GM23248 (cell line): ENCODE results near the gene MYORG. TPM values are rescaled to one million over a fixed set of nuclear protein-coding genes. Genes with fewer than 3 reads are reported as not detected.
A peak's percentile ranks its signal among the peaks of the same experiment; 100 is the strongest.

Experiments used
- DNase-seq: peaks from one replicate; pipeline ENCODE4 v3.0.0-alpha.2; 2015
- H2AFZ ChIP-seq: fragments of 200-600 bp; sonication (generic); 2 replicates; pipeline ENCODE4 v1.6.1; 2016; ENCODE audit warnings: antibody characterized with exemption
- H3F3A ChIP-seq: fragments of 200-600 bp; sonication (generic); 2 replicates; pipeline ENCODE4 v1.6.1; 2016; ENCODE audit warnings: mild to moderate bottlenecking, antibody characterized with exemption, mixed run types; ENCODE audit not compliant: insufficient read depth
- H3K27ac ChIP-seq: fragments of 200-600 bp; sonication (generic); 2 replicates; pipeline ENCODE4 v1.5.1; 2016; ENCODE audit warnings: mild to moderate bottlenecking
- H3K27me3 ChIP-seq: fragments of 200-600 bp; sonication (generic); replicated peaks from 2 replicates; pipeline ENCODE4 v1.6.1; 2016; ENCODE audit warnings: mild to moderate bottlenecking; ENCODE audit not compliant: insufficient read depth
- H3K36me3 ChIP-seq: fragments of 200-600 bp; sonication (generic); 2 replicates; pipeline ENCODE4 v1.6.1; 2016; ENCODE audit warnings: low read depth, mild to moderate bottlenecking
- H3K4me1 ChIP-seq: fragments of 200-600 bp; sonication (generic); 2 replicates; pipeline ENCODE4 v1.6.1; 2016; ENCODE audit warnings: mild to moderate bottlenecking; ENCODE audit not compliant: insufficient read depth
- H3K4me2 ChIP-seq: fragments of 200-600 bp; sonication (generic); one replicate; pipeline ENCODE4 v1.6.1; 2016; ENCODE audit warnings: mild to moderate bottlenecking; ENCODE audit not compliant: unreplicated experiment
- H3K4me3 ChIP-seq: fragments of 200-600 bp; sonication (generic); 2 replicates; pipeline ENCODE4 v1.5.1; 2016; ENCODE audit warnings: mild to moderate bottlenecking
- H3K79me2 ChIP-seq: fragments of 200-600 bp; sonication (generic); 2 replicates; pipeline ENCODE4 v1.6.1; 2016; ENCODE audit warnings: mild to moderate bottlenecking; ENCODE audit not compliant: insufficient read depth
- H3K9ac ChIP-seq: fragments of 200-600 bp; sonication (generic); 2 replicates; pipeline ENCODE4 v1.6.1; 2016; ENCODE audit warnings: mild to moderate bottlenecking
- H3K9me2 ChIP-seq: fragments of 200-600 bp; sonication (generic); 2 replicates; pipeline ENCODE4 v1.6.1; 2016; ENCODE audit warnings: mixed run types, mild to moderate bottlenecking, moderate library complexity; ENCODE audit not compliant: insufficient read depth
- H3K9me3 ChIP-seq: fragments of 200-600 bp; sonication (generic); one replicate; pipeline ENCODE4 v1.6.1; 2017; ENCODE audit warnings: low read depth
- H4K20me1 ChIP-seq: fragments of 200-600 bp; sonication (generic); 2 replicates; pipeline ENCODE4 v1.6.0; 2016; ENCODE audit not compliant: insufficient read depth
- EZH2 ChIP-seq: fragments of 200-600 bp; sonication (generic); IDR thresholded peaks from 2 replicates; pipeline ENCODE4 v1.6.1; 2018; ENCODE audit warnings: antibody characterized with exemption, mild to moderate bottlenecking; ENCODE audit not compliant: insufficient read depth, poor library complexity, severe bottlenecking
- EZH2phosphoT487 ChIP-seq: fragments of 200-600 bp; sonication (generic); IDR thresholded peaks from 2 replicates; pipeline ENCODE4 v1.6.1; 2018; ENCODE audit warnings: antibody characterized with exemption, moderate library complexity, mild to moderate bottlenecking, low read depth; ENCODE audit not compliant: insufficient read depth
- WGBS, 2 experiments: methylation state at CpG; one replicate each; pipeline ENCODE4 v1.1.6; 2015 to 2017; ENCODE audit warnings: low lambda C conversion rate in 2 of 2, low coverage in 1 of 2; ENCODE audit errors: missing lambda C conversion rate in 2 of 2; 5-methylcytosine and 5-hydroxymethylcytosine counted together
- in situ Hi-C: fragments of 300-500 bp; cut with MboI; formaldehyde crosslinking; loops from 2 replicates; pipeline ENCODE4 v1.15.0; 2020
- polyA plus RNA-seq: library from polyadenylated mRNA; unstranded; fragments of >200 nt; fragmentation: Nextera tagmentation; extraction: Ambion mirVana; gene quantifications from 2 replicates; pipeline ENCODE4 v1.2.1, GENCODE V29; 2016
- total RNA-seq: library from RNA; depleted of rRNA; stranded (reverse); fragments of >200 nt; shearing (Covaris generic); gene quantifications from 2 replicates; pipeline ENCODE4 v1.2.3, GENCODE V29; 2014; rRNA removed

The MYORG gene
- total RNA-seq (0.13 and 1.1 TPM in 2 replicates), polyA plus RNA-seq (0.72 and 0.73 TPM in 2 replicates)

- Histone ChIP-seq H3K4me1 (no peaks in the 10 kb centered on the region), H3K9me2 (no peaks in the 10 kb centered on the region), H3K9me3 (no peaks in the 10 kb centered on the region), H3K4me2 (peak within 1 kb of the TSS; percentile 88), H3K27me3 (no peaks in the 10 kb centered on the region), H3F3A (0 out of 2 replicates have a peak, but pooled peaks cover 5% of the 10 kb centered on the region), H3K27ac (no peak within 1 kb of the TSS), H3K36me3 (no peaks in the 10 kb centered on the region), H3K79me2 (no peaks in the 10 kb centered on the region), H2AFZ (peak within 1 kb of the TSS; percentile 89), H3K9ac (peak within 1 kb of the TSS; percentile 64), H3K4me3 (peak within 1 kb of the TSS; percentile 79), H4K20me1 (no peaks in the 10 kb centered on the region)
- peak; percentile 87 for DNase-seq
- WGBS, 2 experiments: 1 to 3% methylated on average over 46 to 54 of the region's 54 CpGs
- in situ Hi-C loops: loop anchor here (5.0 kb wide), 1 partner anchor 34 kb away; no protein-coding TSS in a partner anchor
- TF ChIP-seq EZH2 (no peak), EZH2phosphoT487 (no peak)
These were observed at the start of gene MYORG for GRCh38 chr9:34376596-34377403. MYORG (minus strand) TSS chr9:34376898; CDS start chr9:34372943, 3,955 bp downstream.

GRCh38 chr9:34419716-34420504 is 43.2 kb upstream of the MYORG start:
- Histone ChIP-seq H3K27me3 (no peaks in the 10 kb centered on the region), H3K4me3 (no peak overlapping the region), H3K4me1 (no peaks in the 10 kb centered on the region), H3K9me3 (no peaks in the 10 kb centered on the region), H2AFZ (no peak overlapping the region), H3K9me2 (no peaks in the 10 kb centered on the region), H3K9ac (no peak overlapping the region), H4K20me1 (no peaks in the 10 kb centered on the region; the same call in none of the 2 replicates), H3F3A (no peaks in the 10 kb centered on the region), H3K27ac (no peak overlapping the region), H3K4me2 (no peak overlapping the region), H3K79me2 (no peaks in the 10 kb centered on the region), H3K36me3 (no peaks in the 10 kb centered on the region)
- in situ Hi-C loops: no loop called here
- WGBS, 2 experiments: 87 to 90% methylated on average over 4 of the region's 4 CpGs
- TF ChIP-seq EZH2phosphoT487: no peak
- no peak for DNase-seq

- DNase-seq: no peak
- TF ChIP-seq EZH2: no peak
- TF ChIP-seq EZH2phosphoT487: no peak
- no peak overlapping the region for H3K9ac ChIP-seq
- H3K79me2 ChIP-seq: no peaks in the 10 kb centered on the region
- H4K20me1 ChIP-seq: peaks cover 6% of the 10 kb centered on the region
- H2AFZ ChIP-seq: no peak overlapping the region
- in situ Hi-C loops: no loop called here
- 90 to 92% methylated on average over 3 of the region's 3 CpGs for WGBS, 2 experiments
- H3K4me3 ChIP-seq: no peak overlapping the region
- no peaks in the 10 kb centered on the region for H3K27me3 ChIP-seq
- no peaks in the 10 kb centered on the region for H3K36me3 ChIP-seq
- no peak overlapping the region for H3K4me2 ChIP-seq
- no peaks in the 10 kb centered on the region for H3K4me1 ChIP-seq
- H3F3A ChIP-seq: no peaks in the 10 kb centered on the region
- H3K27ac ChIP-seq: no peak overlapping the region
- no peaks in the 10 kb centered on the region for H3K9me3 ChIP-seq
- H3K9me2 ChIP-seq: no peaks in the 10 kb centered on the region
These were observed 41.0 kb upstream of the MYORG start for GRCh38 chr9:34417734-34418133.

GRCh38 chr9:34413231-34413852 is 36.6 kb upstream of the MYORG start:
- no peak overlapping the region for H2AFZ ChIP-seq
- no peak overlapping the region for H3K9ac ChIP-seq
- in situ Hi-C loops: no loop called here
- H3K36me3 ChIP-seq: no peaks in the 10 kb centered on the region; the same call in 1 of the 2 replicates
- WGBS, 2 experiments: 13% methylated on average over 6 of the region's 6 CpGs
- H3K27me3 ChIP-seq: no peaks in the 10 kb centered on the region
- no peaks in the 10 kb centered on the region for H3K9me3 ChIP-seq
- peaks cover 14% of the 10 kb centered on the region for H4K20me1 ChIP-seq
- H3F3A ChIP-seq: no peaks in the 10 kb centered on the region
- no peak overlapping the region for H3K27ac ChIP-seq
- H3K4me3 ChIP-seq: no peak overlapping the region
- no peaks in the 10 kb centered on the region for H3K79me2 ChIP-seq
- peak; percentile 57 for DNase-seq
- H3K9me2 ChIP-seq: no peaks in the 10 kb centered on the region
- H3K4me2 ChIP-seq: no peak overlapping the region
- TF ChIP-seq EZH2: no peak
- no peak for TF ChIP-seq EZH2phosphoT487
- H3K4me1 ChIP-seq: no peaks in the 10 kb centered on the region
